ENCODE results near the gene TNXB. TPM values are rescaled to one million over a fixed set of nuclear protein-coding genes. Genes with fewer than 3 reads are reported as not detected.
"Not testable (repeated sequence)": the region's sequence is repeated elsewhere in the genome, so short reads cannot be mapped to it uniquely, and the experiment has no call there.

The TNXB gene
- total RNA-seq, 1 donor from 2014 or later, result 0.38 TPM

DNA sequence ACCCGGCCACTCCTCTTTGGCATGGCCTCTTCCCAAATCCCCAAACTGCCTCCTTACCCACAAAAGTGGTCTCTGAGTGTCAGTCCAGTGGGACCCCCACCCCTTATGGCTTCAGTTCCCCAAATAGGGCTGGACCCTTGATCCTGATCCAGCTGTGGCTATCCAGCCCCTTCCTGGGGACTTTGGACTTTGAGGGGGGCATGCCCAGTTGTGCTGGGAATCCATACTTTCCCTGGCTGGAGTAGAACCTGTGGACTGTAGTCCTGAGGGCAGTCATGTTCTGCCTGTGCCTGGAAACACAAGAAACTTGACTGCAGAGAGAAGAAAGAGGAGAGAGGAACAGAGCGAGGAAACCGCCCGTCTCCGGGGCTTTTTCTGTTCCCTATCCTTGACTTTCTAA lies 72.0 kb downstream of the TNXB start:
- H3K4me3 ChIP-seq (ENCODE audit: low read depth, low read length); H3K27me3 ChIP-seq (ENCODE audit: control insufficient read depth, insufficient read depth, low read length); DNase-seq (ENCODE audit: low read depth); H3K36me3 ChIP-seq (ENCODE audit: control insufficient read depth, insufficient read depth, low read length): not testable (repeated sequence)

DNA sequence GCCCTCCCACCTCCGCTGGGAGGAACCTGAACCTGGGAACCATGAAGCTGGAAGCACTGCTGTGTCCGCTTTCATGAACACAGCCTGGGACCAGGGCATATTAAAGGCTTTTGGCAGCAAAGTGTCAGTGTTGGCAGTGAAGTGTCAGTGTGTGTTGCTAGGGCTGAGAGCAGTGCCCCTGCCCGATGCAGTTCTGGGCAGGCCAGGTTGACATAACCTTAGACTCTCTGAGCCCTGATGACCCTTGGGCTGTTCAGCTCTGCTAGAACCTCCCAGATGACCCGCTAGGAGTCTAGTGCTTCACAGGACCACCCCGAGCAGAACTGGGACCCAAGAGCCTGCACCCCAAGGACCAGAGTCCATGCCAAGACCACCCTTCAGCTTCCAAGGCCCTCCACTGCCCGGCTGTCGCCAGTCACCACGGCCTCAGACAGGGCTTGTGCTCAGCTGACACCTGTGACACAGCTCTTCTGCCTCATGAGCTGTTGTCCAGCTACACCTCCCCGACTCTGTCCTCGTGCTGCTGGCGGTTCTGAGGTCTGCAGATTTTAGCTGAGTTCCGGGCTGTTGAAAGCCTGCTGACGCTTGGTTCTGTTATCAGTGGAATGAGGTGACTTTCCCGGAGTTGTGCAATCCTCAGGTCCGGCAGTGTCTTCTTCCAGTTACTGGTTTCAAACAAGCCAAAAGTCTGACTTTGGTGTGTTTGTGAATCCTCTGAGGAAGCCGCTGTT lies 73.7 kb downstream of the TNXB start:
- H3K27me3 ChIP-seq (ENCODE audit: control insufficient read depth, insufficient read depth, low read length); H3K36me3 ChIP-seq (ENCODE audit: control insufficient read depth, insufficient read depth, low read length); H3K4me3 ChIP-seq (ENCODE audit: low read depth, low read length); DNase-seq (ENCODE audit: low read depth): not testable (repeated sequence)

DNA sequence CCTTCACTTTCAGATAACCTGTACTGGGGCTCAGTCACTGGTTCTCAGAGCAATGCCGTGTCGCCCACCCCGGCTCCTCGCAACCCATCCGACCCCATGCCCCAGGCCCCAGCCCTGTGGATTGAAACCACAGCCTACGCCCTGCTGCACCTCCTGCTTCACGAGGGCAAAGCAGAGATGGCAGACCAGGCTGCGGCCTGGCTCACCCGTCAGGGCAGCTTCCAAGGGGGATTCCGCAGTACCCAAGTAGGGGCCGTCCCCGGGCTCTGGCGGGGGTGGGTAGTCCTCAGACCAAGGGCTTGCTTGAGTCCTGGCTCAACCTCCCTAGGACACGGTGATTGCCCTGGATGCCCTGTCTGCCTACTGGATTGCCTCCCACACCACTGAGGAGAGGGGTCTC lies 79.6 kb downstream of the TNXB start:
- not testable (repeated sequence) for DNase-seq (ENCODE audit: low read depth); H3K36me3 ChIP-seq (ENCODE audit: control insufficient read depth, insufficient read depth, low read length); H3K4me3 ChIP-seq (ENCODE audit: low read depth, low read length); H3K27me3 ChIP-seq (ENCODE audit: control insufficient read depth, insufficient read depth, low read length)

DNA sequence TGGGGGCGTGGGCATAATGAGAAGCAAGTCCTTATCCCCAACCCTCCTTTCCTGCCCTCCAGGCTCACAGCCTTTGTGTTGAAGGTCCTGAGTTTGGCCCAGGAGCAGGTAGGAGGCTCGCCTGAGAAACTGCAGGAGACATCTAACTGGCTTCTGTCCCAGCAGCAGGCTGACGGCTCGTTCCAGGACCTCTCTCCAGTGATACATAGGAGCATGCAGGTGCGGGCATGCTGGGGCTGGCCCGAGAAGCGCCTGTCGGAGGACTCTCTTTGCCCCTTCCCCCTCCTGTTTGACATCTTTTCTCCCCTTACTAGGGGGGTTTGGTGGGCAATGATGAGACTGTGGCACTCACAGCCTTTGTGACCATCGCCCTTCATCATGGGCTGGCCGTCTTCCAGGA lies 80.5 kb downstream of the TNXB start:
- H3K27me3 ChIP-seq (ENCODE audit: control insufficient read depth, insufficient read depth, low read length); DNase-seq (ENCODE audit: low read depth); H3K36me3 ChIP-seq (ENCODE audit: control insufficient read depth, insufficient read depth, low read length); H3K4me3 ChIP-seq (ENCODE audit: low read depth, low read length): not testable (repeated sequence)

DNA sequence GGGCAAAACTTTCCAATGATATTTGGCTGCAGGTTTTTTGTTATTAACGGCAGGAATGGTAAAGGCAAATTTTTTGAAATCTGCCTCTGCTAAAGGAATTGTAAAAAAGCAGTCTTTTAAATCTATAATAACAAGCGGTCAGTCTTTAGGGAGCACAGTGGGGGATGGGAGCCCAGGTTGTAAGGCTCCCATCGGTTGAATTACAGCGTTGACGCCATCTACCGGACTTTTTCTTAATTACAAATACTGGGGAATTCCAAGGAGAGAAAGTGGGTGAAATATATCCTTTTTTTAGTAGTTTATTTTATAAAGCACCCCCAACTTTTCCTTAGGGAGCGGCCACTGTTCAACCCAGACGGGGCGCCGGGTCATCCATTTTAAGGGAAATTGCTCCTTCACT lies 87.0 kb downstream of the TNXB start:
- H3K27me3 ChIP-seq (ENCODE audit: control insufficient read depth, insufficient read depth, low read length); DNase-seq (ENCODE audit: low read depth); H3K36me3 ChIP-seq (ENCODE audit: control insufficient read depth, insufficient read depth, low read length); H3K4me3 ChIP-seq (ENCODE audit: low read depth, low read length): not testable (repeated sequence)

DNA sequence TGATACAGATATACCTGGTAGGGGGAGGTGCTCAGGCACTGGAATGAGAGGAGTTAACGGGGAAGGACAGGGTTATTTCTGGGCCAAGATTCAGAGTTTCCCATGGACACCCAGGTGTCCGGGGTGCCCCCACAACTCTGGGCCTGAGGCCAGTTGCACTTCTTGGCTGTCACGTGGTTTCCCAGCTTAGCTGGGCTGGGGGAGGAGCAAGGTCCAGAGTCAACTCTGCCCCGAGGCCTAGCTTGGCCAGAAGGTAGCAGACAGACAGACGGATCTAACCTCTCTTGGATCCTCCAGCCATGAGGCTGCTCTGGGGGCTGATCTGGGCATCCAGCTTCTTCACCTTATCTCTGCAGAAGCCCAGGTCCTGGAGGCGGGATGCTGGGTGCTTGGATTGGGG lies 94.6 kb downstream of the TNXB start, which contains the start of gene C4B:
TSS of gene C4B (plus strand) at position 249 of the 400 bp plus-strand sequence. CDS start at position 300, 51 bp downstream.
- not testable (repeated sequence) for DNase-seq (ENCODE audit: low read depth); H3K4me3 ChIP-seq (ENCODE audit: low read depth, low read length); H3K27me3 ChIP-seq (ENCODE audit: control insufficient read depth, insufficient read depth, low read length); H3K36me3 ChIP-seq (ENCODE audit: control insufficient read depth, insufficient read depth, low read length)

DNA sequence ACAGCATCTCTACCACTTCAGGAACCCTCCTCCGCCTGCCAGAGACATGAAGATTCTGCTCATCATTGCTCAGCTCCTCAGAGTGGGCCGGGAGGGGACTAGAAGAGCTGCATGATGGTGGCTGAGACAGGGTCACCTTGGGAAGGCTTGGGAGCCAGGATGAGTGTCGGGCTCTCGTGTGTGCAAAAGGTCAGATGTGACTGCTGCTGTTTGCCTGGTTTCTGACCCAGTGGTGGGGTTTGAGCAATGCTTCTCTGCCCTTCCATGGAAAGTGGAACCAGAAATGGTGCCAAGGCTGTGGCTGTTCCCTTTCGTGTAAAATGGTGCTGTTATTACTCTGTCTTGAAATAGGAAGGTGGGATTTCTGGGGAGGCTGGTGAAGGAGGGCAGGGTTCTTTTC lies 95.4 kb downstream of the TNXB start:
- H3K27me3 ChIP-seq (ENCODE audit: control insufficient read depth, insufficient read depth, low read length); DNase-seq (ENCODE audit: low read depth); H3K36me3 ChIP-seq (ENCODE audit: control insufficient read depth, insufficient read depth, low read length); H3K4me3 ChIP-seq (ENCODE audit: low read depth, low read length): not testable (repeated sequence)

DNA sequence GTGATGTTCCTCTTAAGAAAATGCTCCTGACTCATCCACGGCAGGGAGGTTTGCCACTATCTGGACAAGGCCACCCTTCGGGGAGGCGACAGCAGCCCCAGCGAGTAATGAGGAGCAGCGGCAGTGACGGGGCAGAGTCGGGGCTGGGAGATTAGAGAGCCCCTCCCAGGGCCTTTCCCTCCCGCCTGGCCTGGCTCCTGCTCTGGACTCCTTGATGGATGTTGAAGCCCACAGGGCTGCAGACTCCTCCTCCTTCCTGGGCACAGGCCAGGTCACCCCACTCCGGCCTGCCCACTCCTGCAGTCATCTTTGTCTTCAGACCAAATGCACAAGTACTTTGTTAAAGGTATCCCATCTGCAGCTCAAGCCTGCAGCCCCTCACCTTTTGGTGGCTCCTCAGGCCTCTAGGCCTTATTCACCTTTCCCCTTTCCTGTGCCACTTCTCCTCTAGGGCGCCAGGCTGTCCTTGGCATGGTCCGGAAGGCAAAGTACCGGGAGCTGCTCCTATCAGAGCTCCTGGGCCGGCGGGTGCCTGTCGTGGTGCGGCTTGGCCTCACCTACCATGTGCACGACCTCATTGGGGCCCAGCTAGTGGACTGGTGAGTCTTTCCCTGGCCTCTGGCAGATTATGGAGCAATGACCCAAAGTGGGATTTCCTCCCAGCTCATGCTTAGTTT lies 96.1 kb downstream of the TNXB start:
- H3K36me3 ChIP-seq (ENCODE audit: control insufficient read depth, insufficient read depth, low read length); H3K4me3 ChIP-seq (ENCODE audit: low read depth, low read length); H3K27me3 ChIP-seq (ENCODE audit: control insufficient read depth, insufficient read depth, low read length); DNase-seq (ENCODE audit: low read depth): not testable (repeated sequence)

DNA sequence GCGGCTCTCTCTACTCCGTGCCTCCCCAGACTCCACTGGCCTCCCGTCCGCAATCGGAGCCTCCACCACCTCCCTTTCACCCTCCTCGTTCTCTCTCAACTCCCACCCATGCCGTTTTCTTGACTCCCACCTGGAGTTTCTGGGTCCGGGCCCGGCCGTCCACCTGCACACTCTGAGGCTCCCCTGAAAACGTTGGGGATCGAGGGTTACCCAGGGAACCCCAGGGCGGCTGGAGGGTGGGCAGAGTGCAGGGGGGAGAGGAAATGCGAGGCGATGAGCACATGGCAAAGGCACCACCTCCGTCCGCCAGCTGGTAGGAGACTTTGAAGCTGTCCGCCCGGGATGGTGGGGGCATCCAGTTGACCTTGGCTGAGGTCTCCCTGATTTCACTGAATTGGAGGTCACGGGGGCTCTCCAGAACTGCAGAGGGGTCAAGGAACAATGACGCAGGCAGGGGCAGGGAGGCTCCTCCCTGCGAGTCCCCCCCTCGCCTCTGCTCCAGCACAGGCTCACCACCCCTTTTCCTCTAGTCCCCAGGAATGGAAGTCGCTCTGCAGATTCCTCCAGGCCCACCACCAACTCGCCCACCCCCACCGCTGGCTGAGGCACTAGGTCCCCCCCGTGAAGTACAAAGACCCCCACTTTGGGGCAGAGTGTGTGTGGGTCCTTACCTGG lies 98.1 kb downstream of the TNXB start:
- H3K4me3 ChIP-seq (ENCODE audit: low read depth, low read length); H3K36me3 ChIP-seq (ENCODE audit: control insufficient read depth, insufficient read depth, low read length); DNase-seq (ENCODE audit: low read depth); H3K27me3 ChIP-seq (ENCODE audit: control insufficient read depth, insufficient read depth, low read length): not testable (repeated sequence)

DNA sequence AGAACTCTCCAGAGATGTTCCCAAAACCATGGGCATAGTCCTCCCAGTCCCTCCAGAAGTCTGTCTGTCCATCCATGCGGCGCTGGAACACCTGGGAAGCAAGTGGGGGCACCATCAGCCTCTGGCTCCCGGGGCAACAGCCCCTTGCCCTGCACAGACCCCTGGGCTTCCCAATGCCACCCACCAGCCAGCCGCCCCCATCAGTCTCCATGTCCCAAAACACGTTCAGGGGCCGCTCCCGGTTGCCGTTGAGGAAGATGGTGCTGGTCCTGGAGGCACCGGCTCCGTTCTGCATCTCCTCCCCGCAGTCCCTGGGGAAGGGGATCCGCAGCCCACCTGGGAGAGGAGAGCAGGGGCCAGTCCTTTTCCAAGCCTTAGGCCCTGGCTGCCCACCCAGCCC lies 99.6 kb downstream of the TNXB start:
- not testable (repeated sequence) for H3K36me3 ChIP-seq (ENCODE audit: control insufficient read depth, insufficient read depth, low read length); DNase-seq (ENCODE audit: low read depth); H3K4me3 ChIP-seq (ENCODE audit: low read depth, low read length); H3K27me3 ChIP-seq (ENCODE audit: control insufficient read depth, insufficient read depth, low read length)

DNA sequence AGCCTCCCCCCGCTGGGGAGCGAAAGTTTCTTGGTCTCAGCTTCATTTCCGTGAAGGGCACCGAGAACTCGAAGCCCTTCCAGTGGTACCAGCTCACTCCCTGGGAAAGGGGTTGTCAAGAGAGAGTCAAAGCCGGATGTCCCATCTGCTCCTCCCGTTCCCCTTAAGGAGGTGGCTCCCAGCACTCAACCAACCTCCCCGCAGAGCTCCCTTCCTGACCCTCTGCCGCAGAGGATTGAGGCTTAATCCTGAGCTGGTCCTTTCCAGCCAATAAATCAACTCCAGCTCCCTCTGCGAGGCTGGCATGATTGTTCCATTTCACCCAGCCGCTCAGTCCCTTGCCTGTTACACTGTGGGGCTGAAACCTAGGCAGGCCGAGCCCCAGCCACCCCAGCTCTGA lies 100.5 kb downstream of the TNXB start:
- not testable (repeated sequence) for DNase-seq (ENCODE audit: low read depth); H3K36me3 ChIP-seq (ENCODE audit: control insufficient read depth, insufficient read depth, low read length); H3K27me3 ChIP-seq (ENCODE audit: control insufficient read depth, insufficient read depth, low read length)

DNA sequence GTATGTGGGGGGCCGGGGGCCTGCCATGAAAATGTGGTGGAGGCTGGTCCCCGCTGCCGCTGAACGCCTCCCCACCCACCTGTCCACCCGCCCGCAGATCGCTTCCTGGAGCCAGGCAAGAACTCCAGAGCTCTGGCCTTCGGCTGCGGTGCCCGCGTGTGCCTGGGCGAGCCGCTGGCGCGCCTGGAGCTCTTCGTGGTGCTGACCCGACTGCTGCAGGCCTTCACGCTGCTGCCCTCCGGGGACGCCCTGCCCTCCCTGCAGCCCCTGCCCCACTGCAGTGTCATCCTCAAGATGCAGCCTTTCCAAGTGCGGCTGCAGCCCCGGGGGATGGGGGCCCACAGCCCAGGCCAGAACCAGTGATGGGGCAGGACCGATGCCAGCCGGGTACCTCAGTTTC lies 101.1 kb downstream of the TNXB start:
- H3K27me3 ChIP-seq (ENCODE audit: control insufficient read depth, insufficient read depth, low read length); DNase-seq (ENCODE audit: low read depth); H3K4me3 ChIP-seq (ENCODE audit: low read depth, low read length); H3K36me3 ChIP-seq (ENCODE audit: control insufficient read depth, insufficient read depth, low read length): not testable (repeated sequence)

More for the DNA sequence above, 100.5 kb downstream of the TNXB start:
- H3K4me3 ChIP-seq (ENCODE audit: low read depth, low read length), result not testable (repeated sequence)

DNA sequence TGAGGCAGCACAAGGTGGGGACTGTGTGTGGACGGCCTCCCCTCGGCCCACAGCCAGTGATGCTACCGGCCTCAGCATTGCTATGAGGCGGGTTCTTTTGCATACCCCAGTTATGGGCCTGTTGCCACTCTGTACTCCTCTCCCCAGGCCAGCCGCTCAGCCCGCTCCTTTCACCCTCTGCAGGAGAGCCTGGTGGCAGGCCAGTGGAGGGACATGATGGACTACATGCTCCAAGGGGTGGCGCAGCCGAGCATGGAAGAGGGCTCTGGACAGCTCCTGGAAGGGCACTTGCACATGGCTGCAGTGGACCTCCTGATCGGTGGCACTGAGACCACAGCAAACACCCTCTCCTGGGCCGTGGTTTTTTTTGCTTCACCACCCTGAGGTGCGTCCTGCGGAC lies 102.1 kb downstream of the TNXB start:
- not testable (repeated sequence) for H3K4me3 ChIP-seq (ENCODE audit: low read depth, low read length); DNase-seq (ENCODE audit: low read depth); H3K36me3 ChIP-seq (ENCODE audit: control insufficient read depth, insufficient read depth, low read length); H3K27me3 ChIP-seq (ENCODE audit: control insufficient read depth, insufficient read depth, low read length)

DNA sequence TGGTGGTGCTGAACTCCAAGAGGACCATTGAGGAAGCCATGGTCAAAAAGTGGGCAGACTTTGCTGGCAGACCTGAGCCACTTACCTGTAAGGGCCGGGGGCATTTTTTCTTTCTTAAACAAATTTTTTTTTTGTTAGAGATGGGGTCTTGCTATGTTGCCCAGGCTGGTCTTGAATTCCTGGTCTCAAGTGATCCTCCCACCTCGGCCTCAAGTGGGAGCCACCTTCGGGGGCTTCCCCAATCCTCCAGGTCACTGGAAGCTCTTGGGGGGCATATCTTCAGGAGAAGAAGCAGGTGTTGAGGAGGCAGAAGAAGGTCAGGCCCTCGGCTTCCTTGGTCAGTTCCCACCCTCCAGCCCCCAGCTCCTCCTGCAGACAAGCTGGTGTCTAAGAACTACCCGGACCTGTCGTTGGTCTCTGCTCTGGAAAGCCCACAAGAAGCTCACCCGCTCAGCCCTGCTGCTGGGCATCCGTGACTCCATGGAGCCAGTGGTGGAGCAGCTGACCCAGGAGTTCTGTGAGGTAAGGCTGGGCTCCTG lies 103.1 kb downstream of the TNXB start:
- H3K36me3 ChIP-seq (ENCODE audit: control insufficient read depth, insufficient read depth, low read length); H3K27me3 ChIP-seq (ENCODE audit: control insufficient read depth, insufficient read depth, low read length); DNase-seq (ENCODE audit: low read depth); H3K4me3 ChIP-seq (ENCODE audit: low read depth, low read length): not testable (repeated sequence)

DNA sequence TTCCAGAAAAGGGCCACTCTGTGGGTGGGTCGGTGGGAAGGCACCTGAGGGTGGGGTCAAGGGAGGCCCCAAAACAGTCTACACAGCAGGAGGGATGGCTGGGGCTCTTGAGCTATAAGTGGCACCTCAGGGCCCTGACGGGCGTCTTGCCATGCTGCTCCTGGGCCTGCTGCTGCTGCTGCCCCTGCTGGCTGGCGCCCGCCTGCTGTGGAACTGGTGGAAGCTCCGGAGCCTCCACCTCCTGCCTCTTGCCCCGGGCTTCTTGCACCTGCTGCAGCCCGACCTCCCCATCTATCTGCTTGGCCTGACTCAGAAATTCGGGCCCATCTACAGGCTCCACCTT lies 103.6 kb downstream of the TNXB start:
- H3K36me3 ChIP-seq (ENCODE audit: control insufficient read depth, insufficient read depth, low read length); DNase-seq (ENCODE audit: low read depth); H3K4me3 ChIP-seq (ENCODE audit: low read depth, low read length); H3K27me3 ChIP-seq (ENCODE audit: control insufficient read depth, insufficient read depth, low read length): not testable (repeated sequence)

All from kidney epithelial cell (primary cell).